Hematopoietic multipotent progenitor cell treated with erythropoietin and hydrocortisone succinate and interleukin-3 and kit ligand, for 15 days (in vitro differentiated cells): ENCODE results near the gene CLEC12A.
"Not testable (repeated sequence)": the region's sequence is repeated elsewhere in the genome, so short reads cannot be mapped to it uniquely, and the experiment has no call there.

Source experiments
- DNase-seq: peaks from one replicate; pipeline ENCODE4 v3.0.0-alpha.2; 2015; ENCODE audit warnings: low spot score

CLEC12A gene

GRCh38 chr12:9971181-9971580 is at the start of gene CLEC12A:
Gene CLEC12A (plus strand): TSS chr12:9971409. CDS start chr12:9971597, 188 bp downstream.
- no peak for DNase-seq

DNA sequence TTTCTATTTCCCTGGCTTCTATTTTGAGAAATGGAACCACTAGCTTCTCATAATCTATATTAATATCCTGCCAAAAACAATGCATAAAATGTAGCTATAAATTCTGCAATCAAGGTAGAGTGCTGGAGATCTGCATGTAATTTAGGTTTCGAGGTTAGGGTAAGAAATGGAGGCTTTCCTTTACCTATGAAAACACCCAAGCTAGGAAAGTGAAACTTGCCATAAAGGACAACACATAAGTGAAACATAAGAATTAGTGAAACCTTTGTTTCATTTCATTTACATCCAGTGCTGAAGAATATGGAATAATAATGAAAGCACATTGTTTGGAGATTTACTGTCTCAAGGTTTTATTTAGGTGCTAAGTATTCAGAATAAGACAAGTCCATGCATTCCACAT is 48.8 kb upstream of the CLEC12A start:
- no peak for DNase-seq

DNA sequence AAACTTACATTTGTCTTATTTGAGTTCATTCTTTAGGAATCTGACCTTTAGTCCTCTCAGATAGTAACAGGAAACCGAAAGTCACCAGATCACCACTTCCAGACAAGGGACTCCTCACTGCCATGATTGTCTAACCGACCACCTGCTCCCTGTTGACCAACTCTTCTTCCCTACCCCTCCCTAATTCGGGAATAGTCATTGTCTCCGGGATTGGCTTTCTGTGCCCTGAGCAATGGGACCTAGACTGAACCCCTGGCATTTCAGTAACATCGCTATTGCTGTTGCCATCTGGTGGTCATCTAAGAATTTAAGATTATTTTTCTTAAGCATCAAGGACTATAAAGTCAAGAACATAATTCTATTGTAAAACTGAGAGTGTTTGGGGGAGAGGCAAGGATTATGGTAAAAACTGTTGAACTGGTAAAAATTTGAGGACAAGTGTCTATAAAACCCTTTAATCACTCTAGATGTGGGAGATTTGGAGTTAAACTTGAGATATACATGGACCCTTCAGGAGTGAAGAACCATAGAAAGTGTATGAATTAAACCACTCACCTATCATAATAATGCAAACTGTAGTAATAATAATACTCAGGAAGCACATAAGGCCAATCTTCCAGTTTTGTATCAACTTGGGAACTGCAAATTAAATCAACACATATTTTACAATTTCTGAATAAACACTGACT is 45.4 kb upstream of the CLEC12A start:
- DNase-seq: peak; percentile 37

- DNase-seq: no peak
Measured at GRCh38 chr12:9926876-9927275, 44.3 kb upstream of the CLEC12A start.

GRCh38 chr12:9928607-9929006 is 42.6 kb upstream of the CLEC12A start:
- no peak for DNase-seq

DNA sequence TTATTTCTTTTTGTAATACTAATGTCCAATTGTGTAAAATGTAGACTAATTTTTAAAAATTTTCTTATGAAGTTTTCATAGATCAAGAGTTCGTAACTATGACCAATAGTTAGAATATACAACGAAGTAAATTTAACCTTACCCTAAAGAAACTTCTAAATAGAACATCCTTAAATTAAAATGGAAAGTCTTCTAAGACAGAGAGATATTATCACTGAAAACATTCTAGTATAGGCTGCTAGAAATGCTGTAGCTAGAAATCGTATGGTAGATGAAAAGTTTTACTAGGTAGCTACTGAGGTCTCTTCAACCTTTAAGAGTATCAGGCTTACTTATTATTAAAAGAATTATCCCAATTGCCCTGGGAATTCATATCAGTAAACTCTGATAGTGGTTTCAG is 40.0 kb upstream of the CLEC12A start:
- DNase-seq: no peak

DNA sequence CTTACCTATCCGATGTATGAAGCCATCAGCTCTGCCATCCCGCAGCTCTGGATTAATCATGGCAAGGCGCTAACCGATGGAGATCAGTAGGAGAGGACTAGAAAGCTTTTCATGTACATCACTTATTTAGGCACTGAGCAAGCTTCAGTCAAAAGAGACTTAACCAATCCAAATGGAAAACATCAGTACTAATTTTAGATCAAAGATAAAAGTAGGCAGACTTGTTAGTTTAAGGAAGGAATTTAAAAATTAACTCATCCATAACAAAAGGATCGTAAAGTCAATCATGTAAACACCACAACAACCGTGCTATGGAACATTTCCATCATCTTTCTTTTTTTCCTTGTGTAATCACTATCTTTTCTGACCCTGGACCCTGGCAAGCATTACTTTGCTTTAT is 38.9 kb upstream of the CLEC12A start, which contains the start of gene CLEC2A:
TSS of gene CLEC2A (minus strand) at position 101 of the 400 bp plus-strand sequence. CDS start at position 60, 41 bp downstream.
- no peak for DNase-seq

GRCh38 chr12:9933958-9934357 is 37.3 kb upstream of the CLEC12A start:
- no peak for DNase-seq

GRCh38 chr12:9935026-9935425 is 36.2 kb upstream of the CLEC12A start:
- no peak for DNase-seq

DNA sequence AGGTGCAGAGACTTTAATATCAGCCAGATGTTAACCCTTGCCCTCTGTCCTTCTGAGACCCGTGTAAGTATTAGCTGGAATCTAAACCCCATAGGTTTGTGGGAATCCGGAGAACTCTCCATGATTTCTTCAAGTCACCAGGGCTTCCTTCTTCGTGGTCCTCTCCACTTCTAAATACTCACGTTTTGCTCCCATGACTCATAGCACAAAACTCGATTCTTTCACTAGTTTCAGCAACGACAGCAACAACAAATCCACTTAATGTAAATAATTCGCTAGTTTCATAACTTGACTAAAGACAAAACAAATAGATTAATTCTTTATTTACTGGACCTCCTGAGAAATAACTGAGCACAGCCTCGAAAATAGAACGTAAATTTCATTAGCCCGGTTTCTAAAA is 34.6 kb upstream of the CLEC12A start:
- DNase-seq: no peak

DNA sequence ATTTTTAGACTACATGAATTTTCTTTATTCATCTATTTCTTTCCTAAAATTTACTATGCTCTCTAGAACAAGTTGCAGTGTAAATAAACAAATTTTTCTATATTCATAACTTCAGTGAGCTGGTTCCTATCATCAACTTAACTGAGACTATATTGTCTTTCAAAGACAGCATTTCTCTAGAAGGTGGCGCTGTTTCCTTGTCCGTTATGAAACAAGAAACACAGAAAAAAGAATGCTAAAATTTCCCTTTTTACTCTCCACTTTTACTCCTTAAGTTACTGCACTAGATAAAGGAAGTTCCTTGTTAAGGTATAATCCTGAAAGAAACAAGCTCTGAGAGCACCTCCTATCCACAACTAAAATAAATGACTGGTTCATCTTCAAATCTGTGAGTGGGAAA is 30.8 kb upstream of the CLEC12A start:
- DNase-seq: no peak

DNA sequence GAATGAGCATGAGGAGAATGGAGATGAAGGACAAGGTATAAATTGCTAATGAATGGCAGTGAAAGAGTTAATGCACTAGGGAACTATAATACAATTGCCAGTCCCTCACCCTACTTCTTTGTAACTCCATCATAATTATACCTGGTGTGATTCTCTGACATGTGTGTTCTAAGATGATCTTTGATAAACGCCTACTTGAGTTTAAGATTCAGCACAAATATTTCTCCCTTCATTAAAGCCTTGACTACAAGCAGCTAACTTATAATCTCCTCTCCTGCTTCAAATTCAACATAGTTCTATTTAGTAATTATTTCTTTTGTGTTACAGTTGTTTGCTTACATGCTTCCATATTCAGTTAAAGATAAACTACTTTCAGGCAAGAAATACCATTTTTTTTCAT is 29.4 kb upstream of the CLEC12A start:
- no peak for DNase-seq

DNA sequence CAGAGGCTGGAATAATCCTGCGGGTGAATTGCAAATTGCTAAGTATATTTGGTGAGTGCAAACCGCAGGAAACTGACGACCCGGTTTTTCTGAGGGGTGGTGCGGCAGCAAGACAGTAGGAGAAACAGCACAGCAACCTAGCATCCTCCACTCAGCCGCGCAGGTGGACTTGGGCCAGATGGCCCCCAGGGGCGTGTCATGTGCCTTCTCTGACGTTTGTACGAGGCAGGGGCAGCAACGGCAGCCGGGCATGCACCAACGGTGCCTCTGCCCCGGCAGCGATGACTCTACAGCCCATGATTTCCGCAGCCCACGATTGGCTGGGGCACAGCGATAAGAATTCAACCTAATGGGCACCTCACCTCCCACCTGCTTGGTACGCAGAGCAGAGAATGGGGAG is 28.0 kb upstream of the CLEC12A start:
- no peak for DNase-seq

GRCh38 chr12:9944391-9944790 is 26.8 kb upstream of the CLEC12A start:
- no peak for DNase-seq

DNA sequence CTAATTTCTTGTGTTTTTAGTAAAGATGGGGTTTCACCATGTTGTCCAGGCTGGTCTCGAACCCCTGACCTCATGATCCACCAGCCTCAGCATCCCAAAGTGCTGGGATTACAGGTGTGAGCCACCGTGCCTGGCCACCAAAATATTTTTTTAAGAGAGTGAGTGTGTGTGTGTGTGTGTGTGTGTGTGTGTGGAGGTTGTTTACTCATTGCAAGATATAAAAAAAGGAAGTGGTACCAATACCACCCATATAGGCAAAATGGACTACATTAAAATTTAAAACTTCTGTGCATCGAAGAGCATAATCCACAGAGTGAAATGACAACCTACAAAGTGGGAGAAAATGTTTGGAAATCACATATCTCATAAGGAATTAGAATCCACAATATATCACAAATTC is 23.5 kb upstream of the CLEC12A start:
- no peak for DNase-seq

DNA sequence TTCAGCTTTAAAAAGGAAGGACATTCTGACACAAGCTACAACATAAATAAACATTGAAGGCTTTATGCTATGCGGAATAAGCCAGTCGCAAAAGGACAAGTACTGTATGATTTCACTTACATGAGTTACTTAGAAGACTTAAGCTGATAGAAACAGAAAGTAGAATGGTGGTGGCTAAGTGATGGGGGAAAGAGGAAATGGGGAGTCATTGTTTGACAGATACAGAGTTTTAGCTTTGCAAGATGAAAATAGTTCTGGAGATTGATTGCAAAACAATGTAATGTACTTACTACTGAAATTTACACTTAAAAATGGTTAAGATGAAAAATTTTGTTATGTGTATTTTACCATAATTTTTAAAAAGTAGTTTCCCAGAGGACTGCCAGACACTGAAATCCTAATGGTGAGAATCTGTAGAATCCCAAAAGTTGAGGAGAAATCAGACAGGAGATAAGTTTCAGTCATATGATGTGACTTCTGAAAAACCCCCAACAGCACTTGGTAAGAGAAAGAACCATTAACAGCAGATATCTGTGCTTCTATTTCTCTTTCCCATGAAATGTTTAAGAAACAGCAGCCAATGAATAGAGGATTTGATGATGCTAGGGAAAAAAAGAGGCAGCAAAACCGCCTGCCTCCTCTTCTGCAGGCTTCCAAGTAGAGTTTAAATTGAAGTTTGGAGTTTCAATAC is 22.5 kb upstream of the CLEC12A start:
- DNase-seq: no peak

DNA sequence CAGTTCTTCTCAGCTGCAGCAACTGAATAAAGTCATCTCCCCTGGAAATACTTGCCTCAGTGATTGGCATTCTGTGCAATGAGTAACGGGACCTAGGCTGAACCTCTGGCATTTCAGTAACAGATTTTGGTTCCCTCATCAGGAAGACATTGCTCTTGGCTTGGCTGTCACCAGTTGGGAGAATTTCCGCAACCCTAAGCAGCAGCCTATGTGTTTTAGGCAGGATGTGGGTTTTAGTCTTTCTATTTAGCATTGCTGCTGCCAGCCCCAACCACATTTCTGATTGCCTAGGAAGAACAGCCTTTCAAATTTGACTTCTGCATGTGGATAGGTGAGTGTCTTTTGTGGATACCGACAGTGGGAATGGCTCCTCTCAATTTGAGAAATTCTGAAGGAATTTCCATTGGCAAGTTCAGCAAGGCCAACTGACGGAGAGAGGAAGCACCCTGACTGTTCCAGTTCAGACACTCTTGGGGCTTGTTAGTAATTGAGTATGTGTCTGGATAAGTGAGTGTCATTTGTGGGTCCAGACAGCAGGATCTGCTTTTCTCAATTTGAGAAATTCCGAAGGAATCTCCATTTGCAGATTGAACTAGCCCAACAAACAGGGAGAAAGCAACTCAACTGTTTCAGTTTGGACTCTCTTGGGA is 20.1 kb upstream of the CLEC12A start:
- DNase-seq: no peak

GRCh38 chr12:9952954-9953729 is 18.1 kb upstream of the CLEC12A start:
- not testable (repeated sequence) for DNase-seq

DNA sequence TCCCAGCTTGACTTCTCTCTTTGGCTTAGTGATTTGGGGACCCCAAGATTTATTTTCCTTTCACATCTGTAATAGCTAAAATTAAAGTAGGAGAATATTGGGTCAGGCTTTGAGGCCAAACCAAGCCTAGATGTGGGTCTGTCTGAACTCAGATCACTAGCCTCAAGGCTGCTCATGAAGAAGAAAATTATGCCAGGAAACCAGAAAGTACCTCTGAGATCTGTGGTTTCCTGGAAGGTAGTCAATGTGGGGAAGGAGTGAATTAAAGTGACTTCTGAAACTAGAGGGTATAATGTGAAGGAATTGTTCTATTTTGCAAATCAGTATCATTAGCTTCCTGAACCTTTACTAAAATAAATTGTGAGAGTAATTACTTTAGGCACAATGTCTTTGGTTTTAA is 13.4 kb upstream of the CLEC12A start:
- no peak for DNase-seq

- DNase-seq: no peak
Measured at GRCh38 chr12:9960590-9960989, 10.6 kb upstream of the CLEC12A start.

GRCh38 chr12:9961106-9961505 is 10.1 kb upstream of the CLEC12A start:
- DNase-seq: no peak

DNA sequence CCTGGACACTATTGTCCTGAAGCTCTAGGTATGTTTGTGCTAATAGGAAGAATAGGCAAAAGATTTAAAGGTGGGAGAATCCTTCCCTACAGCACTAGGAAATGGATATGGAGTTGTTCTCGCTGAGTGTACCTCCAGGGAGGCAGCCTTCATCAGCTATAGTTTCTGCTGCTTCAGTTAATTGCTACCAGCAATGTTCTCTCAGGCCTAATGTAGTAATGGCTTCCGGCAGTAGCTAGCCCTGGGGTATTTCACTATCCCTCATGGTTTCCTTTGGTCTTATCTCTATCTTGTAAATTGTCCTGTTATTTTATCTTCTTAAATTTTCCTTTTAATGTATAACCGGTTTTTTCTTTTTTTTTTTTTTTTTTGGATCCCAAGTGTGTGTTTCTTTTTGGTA is 9.3 kb upstream of the CLEC12A start:
- DNase-seq: no peak
